ENCODE measurements around the gene MBIP. TPM values are rescaled to one million over a fixed set of nuclear protein-coding genes. Genes with fewer than 3 reads are reported as not detected.

MBIP gene
- total RNA-seq: 4.6 and 6.4 TPM in 2 replicates

GRCh38 chr14:36320200-36320896 is at the start of gene MBIP:
Gene MBIP (minus strand): TSS chr14:36320637. CDS start chr14:36320588, 49 bp downstream.

Other genes starting within 250 kb of the MBIP start
- gene PTCSC3, start 143.9 kb downstream of the MBIP start, total RNA-seq: not detected in 2 replicates
- gene NKX2-1, start 199.6 kb upstream of the MBIP start, total RNA-seq: not detected in 2 replicates